ENCODE results near the gene ATXN1. TPM values are rescaled to one million over a fixed set of nuclear protein-coding genes. Genes with fewer than 3 reads are reported as not detected.

ATXN1 gene
- total RNA-seq, 1 experiment from 2014 or later, result 8.1 TPM

DNA sequence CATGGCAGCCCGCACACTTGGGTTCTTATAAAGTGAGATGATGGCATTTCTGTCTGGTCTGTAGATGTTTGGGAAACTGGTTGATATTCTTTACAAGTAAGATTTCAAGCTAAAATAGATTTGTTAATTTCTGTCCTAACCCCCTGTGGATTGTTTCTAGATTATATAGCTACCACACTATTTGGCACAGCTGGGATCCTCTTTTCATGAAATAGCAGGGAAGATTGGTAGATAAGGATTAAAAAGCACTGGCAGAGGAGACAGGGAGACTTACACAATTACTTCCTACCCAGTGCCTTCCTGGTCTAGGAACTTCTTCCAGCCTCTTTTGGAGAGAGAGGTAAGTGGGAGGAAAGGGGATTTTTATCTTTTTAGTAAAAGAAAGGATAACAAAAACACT lies 13.2 kb upstream of the ATXN1 start:
- H3K4me3 Mint-ChIP-seq, result no peak overlapping the region
- no peak for ATAC-seq
- CTCF ChIA-PET, result no interaction called here

DNA sequence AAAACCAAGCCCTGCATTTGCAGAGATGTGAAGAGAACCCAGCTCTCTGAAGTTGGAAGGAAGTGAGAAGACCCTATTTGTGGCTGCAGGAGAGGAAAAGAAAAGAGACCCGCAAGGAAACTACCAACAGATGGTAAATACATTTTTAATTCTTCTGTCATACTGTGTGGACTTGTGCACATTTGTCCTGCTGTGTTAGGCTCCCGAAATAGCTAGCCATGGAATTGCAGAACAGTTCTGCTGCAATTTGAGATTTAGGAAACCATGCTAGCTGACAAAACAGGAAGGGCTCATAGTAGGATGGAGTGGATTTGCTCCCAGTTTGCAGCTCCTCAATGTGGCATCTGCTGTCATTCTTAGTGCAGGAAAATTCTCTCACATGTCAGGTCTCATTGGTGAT lies 12.1 kb upstream of the ATXN1 start:
- ChIA-PET CTCF (interaction anchor here (0.6 to 3.3 kb wide), 4 partner anchors 10 to 487 kb away, joined by 4 to 35 read pairs (median 7); no protein-coding TSS in a partner anchor), POLR2A (interaction anchor here (0.6 kb wide), 1 partner anchor 71 kb away, joined by 3 read pairs; no protein-coding TSS in a partner anchor)
- H3K27ac Mint-ChIP-seq, result no peak overlapping the region
- peaks cover 22% of the 10 kb centered on the region for H3K4me1 Mint-ChIP-seq
- DNase-seq (ENCODE audit: low spot score) (no peak), ATAC-seq (no peak)
- peaks cover 3% of the 10 kb centered on the region for H3K27me3 Mint-ChIP-seq (ENCODE audit: low read depth)
- H3K4me3 Mint-ChIP-seq, result no peak overlapping the region
- H3K9me3 Mint-ChIP-seq, result peaks cover 4% of the 10 kb centered on the region
- H3K36me3 Mint-ChIP-seq, result no peaks in the 10 kb centered on the region
- TF ChIP-seq CREB1 (CRISPR knock-in tag; IDR thresholded peaks at IDR 0.05) (no peak), TP53 (CRISPR knock-in tag; IDR thresholded peaks at IDR 0.05) (no peak), IRF2 (CRISPR knock-in tag; IDR thresholded peaks at IDR 0.05; ENCODE audit: borderline replicate concordance, low read depth) (no peak), ZNF121 (CRISPR knock-in tag; IDR thresholded peaks at IDR 0.05) (no peak), GABPB1 (CRISPR knock-in tag; IDR thresholded peaks at IDR 0.05) (no peak), NFATC4 (CRISPR knock-in tag; IDR thresholded peaks at IDR 0.05) (no peak)
- TF ChIP-seq, protein P1, sequence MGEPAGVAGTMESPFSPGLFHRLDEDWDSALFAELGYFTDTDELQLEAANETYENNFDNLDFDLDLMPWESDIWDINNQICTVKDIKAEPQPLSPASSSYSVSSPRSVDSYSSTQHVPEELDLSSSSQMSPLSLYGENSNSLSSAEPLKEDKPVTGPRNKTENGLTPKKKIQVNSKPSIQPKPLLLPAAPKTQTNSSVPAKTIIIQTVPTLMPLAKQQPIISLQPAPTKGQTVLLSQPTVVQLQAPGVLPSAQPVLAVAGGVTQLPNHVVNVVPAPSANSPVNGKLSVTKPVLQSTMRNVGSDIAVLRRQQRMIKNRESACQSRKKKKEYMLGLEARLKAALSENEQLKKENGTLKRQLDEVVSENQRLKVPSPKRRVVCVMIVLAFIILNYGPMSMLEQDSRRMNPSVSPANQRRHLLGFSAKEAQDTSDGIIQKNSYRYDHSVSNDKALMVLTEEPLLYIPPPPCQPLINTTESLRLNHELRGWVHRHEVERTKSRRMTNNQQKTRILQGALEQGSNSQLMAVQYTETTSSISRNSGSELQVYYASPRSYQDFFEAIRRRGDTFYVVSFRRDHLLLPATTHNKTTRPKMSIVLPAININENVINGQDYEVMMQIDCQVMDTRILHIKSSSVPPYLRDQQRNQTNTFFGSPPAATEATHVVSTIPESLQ (CRISPR knock-in tag; IDR thresholded peaks at IDR 0.05), result no peak
- TF ChIP-seq, protein P2, sequence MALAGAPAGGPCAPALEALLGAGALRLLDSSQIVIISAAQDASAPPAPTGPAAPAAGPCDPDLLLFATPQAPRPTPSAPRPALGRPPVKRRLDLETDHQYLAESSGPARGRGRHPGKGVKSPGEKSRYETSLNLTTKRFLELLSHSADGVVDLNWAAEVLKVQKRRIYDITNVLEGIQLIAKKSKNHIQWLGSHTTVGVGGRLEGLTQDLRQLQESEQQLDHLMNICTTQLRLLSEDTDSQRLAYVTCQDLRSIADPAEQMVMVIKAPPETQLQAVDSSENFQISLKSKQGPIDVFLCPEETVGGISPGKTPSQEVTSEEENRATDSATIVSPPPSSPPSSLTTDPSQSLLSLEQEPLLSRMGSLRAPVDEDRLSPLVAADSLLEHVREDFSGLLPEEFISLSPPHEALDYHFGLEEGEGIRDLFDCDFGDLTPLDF (CRISPR knock-in tag; IDR thresholded peaks at IDR 0.05), result no peak
- TF ChIP-seq, protein P3, sequence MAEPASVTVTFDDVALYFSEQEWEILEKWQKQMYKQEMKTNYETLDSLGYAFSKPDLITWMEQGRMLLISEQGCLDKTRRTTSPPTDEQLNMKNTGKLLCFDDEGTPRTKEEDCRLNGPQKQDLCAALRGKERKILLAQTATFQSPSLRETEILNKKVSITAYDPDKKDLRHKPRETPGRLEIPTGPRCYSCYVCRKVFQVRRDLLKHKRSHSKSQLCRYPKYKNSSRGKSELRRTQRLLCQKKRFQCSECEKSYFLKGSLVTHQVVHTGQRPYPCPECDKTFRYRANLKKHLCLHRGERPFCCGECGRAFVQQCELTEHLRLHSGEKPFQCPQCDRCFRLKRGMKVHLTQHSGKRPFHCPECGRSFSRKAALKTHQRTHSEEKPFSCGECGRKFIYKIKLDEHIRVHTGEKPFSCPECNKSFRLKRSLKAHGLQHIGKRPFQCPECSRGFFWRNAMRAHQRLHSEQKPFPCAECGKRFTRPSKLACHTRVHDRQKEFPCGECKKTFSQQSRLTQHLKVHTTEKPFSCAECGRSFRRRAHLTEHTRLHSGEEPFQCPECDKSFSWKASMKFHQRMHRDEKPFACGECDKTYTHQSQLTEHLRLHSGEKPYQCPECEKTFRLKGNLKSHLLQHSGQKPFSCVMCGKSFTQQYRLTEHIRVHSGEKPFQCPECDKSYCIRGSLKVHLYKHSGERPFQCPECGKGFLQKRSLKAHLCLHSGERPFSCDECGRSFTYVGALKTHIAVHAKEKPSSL (CRISPR knock-in tag; conservative IDR thresholded peaks at IDR 0.05), result no peak
- TF ChIP-seq, protein P4, sequence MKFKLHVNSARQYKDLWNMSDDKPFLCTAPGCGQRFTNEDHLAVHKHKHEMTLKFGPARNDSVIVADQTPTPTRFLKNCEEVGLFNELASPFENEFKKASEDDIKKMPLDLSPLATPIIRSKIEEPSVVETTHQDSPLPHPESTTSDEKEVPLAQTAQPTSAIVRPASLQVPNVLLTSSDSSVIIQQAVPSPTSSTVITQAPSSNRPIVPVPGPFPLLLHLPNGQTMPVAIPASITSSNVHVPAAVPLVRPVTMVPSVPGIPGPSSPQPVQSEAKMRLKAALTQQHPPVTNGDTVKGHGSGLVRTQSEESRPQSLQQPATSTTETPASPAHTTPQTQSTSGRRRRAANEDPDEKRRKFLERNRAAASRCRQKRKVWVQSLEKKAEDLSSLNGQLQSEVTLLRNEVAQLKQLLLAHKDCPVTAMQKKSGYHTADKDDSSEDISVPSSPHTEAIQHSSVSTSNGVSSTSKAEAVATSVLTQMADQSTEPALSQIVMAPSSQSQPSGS (CRISPR knock-in tag; IDR thresholded peaks at IDR 0.05; ENCODE audit: borderline replicate concordance, low read depth), result no peak

More for the DNA sequence above, 13.2 kb upstream of the ATXN1 start:
- POLR2A ChIA-PET, result no interaction called here
- Mint-ChIP-seq H3K27me3 (ENCODE audit: low read depth) (peaks cover 3% of the 10 kb centered on the region), H3K36me3 (no peaks in the 10 kb centered on the region), H3K4me1 (peaks cover 13% of the 10 kb centered on the region), H3K27ac (no peak overlapping the region), H3K9me3 (peaks cover 4% of the 10 kb centered on the region)
- no peak for DNase-seq (ENCODE audit: low spot score)
- TF ChIP-seq, protein P5, sequence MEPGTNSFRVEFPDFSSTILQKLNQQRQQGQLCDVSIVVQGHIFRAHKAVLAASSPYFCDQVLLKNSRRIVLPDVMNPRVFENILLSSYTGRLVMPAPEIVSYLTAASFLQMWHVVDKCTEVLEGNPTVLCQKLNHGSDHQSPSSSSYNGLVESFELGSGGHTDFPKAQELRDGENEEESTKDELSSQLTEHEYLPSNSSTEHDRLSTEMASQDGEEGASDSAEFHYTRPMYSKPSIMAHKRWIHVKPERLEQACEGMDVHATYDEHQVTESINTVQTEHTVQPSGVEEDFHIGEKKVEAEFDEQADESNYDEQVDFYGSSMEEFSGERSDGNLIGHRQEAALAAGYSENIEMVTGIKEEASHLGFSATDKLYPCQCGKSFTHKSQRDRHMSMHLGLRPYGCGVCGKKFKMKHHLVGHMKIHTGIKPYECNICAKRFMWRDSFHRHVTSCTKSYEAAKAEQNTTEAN (CRISPR knock-in tag; IDR thresholded peaks at IDR 0.05), result no peak
- TF ChIP-seq, protein P6, sequence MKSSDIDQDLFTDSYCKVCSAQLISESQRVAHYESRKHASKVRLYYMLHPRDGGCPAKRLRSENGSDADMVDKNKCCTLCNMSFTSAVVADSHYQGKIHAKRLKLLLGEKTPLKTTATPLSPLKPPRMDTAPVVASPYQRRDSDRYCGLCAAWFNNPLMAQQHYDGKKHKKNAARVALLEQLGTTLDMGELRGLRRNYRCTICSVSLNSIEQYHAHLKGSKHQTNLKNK (CRISPR knock-in tag; IDR thresholded peaks at IDR 0.05), result no peak
- TF ChIP-seq ZNF232 (CRISPR knock-in tag; IDR thresholded peaks at IDR 0.05) (no peak), ATF1 (CRISPR knock-in tag; IDR thresholded peaks at IDR 0.05) (no peak), ELF4 (CRISPR knock-in tag; IDR thresholded peaks at IDR 0.05; ENCODE audit: low read depth) (no peak), NR2C2 (CRISPR knock-in tag; IDR thresholded peaks at IDR 0.05) (no peak), SMAD3 (CRISPR knock-in tag; IDR thresholded peaks at IDR 0.05; ENCODE audit: borderline replicate concordance) (no peak), ZNF219 (CRISPR knock-in tag; IDR thresholded peaks at IDR 0.05; ENCODE audit: borderline replicate concordance) (no peak), TEAD4 (CRISPR knock-in tag; IDR thresholded peaks at IDR 0.05) (no peak), ZBTB21 (CRISPR knock-in tag; IDR thresholded peaks at IDR 0.05; ENCODE audit: borderline replicate concordance) (no peak)
- TF ChIP-seq, protein P7, sequence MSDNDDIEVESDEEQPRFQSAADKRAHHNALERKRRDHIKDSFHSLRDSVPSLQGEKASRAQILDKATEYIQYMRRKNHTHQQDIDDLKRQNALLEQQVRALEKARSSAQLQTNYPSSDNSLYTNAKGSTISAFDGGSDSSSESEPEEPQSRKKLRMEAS (CRISPR knock-in tag; IDR thresholded peaks at IDR 0.05), result no peak
- TF ChIP-seq, protein P1 (CRISPR knock-in tag; IDR thresholded peaks at IDR 0.05), result no peak

Data from WTC11 (cell line).